Endothelial cell (in vitro differentiated cells): ENCODE measurements around the gene PCED1B. TPM values are rescaled to one million over a fixed set of nuclear protein-coding genes. Genes with fewer than 3 reads are reported as not detected.

ENCODE experiments used
- DNase-seq: peaks from one replicate; pipeline ENCODE4 v3.0.0; 2021; ENCODE audit warnings: low spot score
- H3K27ac Mint-ChIP-seq: one replicate; pipeline ENCODE4 v1.8.0; 2021; ENCODE audit warnings: mixed read lengths, inconsistent platforms; ENCODE audit not compliant: unreplicated experiment
- H3K27me3 Mint-ChIP-seq: one replicate; pipeline ENCODE4 v1.8.0; 2021; ENCODE audit warnings: mild to moderate bottlenecking, moderate library complexity, mixed read lengths, inconsistent platforms; ENCODE audit not compliant: unreplicated experiment
- H3K36me3 Mint-ChIP-seq: one replicate; pipeline ENCODE4 v1.8.0; 2021; ENCODE audit warnings: mild to moderate bottlenecking, low read depth, mixed read lengths, inconsistent platforms; ENCODE audit not compliant: unreplicated experiment
- H3K4me1 Mint-ChIP-seq: one replicate; pipeline ENCODE4 v1.8.0; 2021; ENCODE audit warnings: mild to moderate bottlenecking, mixed read lengths, inconsistent platforms; ENCODE audit not compliant: unreplicated experiment
- H3K4me3 Mint-ChIP-seq: one replicate; pipeline ENCODE4 v1.8.0; 2021; ENCODE audit warnings: mild to moderate bottlenecking, mixed read lengths, inconsistent platforms; ENCODE audit not compliant: unreplicated experiment
- H3K9me3 Mint-ChIP-seq: one replicate; pipeline ENCODE4 v1.8.0; 2021; ENCODE audit warnings: mixed read lengths, inconsistent platforms; ENCODE audit not compliant: unreplicated experiment
- CTCF ChIP-seq: fragments of 200-600 bp; sonication (generic); IDR thresholded peaks from one replicate; pipeline ENCODE4 v1.5.0; 2021; ENCODE audit warnings: antibody characterized with exemption; ENCODE audit not compliant: unreplicated experiment
- total RNA-seq: library from RNA; stranded (reverse); fragmentation: NEBNext Ultra II Directional; extraction: Animal tissue kit (Norgen Biotek cat#: 25700); gene quantifications from one replicate; pipeline ENCODE4 v1.2.1, GENCODE V29; 2021; ENCODE audit not compliant: unreplicated experiment

The PCED1B gene
- total RNA-seq, 1 donor from 2014 or later, result 9.7 TPM

GRCh38 chr12:47033789-47034555 lies 45.4 kb upstream of the PCED1B start:
- Mint-ChIP-seq H3K27ac (no peak overlapping the region), H3K9me3 (no peaks in the 10 kb centered on the region), H3K36me3 (no peaks in the 10 kb centered on the region), H3K4me3 (no peak overlapping the region), H3K27me3 (no peaks in the 10 kb centered on the region), H3K4me1 (no peaks in the 10 kb centered on the region)
- DNase-seq, result no peak
- no peak for TF ChIP-seq CTCF

- no peak for TF ChIP-seq CTCF
- H3K4me1 Mint-ChIP-seq, result no peaks in the 10 kb centered on the region
- no peaks in the 10 kb centered on the region for H3K36me3 Mint-ChIP-seq
- no peak overlapping the region for H3K4me3 Mint-ChIP-seq
- H3K9me3 Mint-ChIP-seq, result no peaks in the 10 kb centered on the region
- DNase-seq, result no peak
- H3K27ac Mint-ChIP-seq, result no peak overlapping the region
- H3K27me3 Mint-ChIP-seq, result no peaks in the 10 kb centered on the region
Measured at GRCh38 chr12:47034661-47035060, 44.8 kb upstream of the PCED1B start.

- Mint-ChIP-seq H3K27me3 (no peaks in the 10 kb centered on the region), H3K9me3 (no peaks in the 10 kb centered on the region), H3K36me3 (no peaks in the 10 kb centered on the region), H3K4me1 (no peaks in the 10 kb centered on the region), H3K4me3 (no peak overlapping the region), H3K27ac (no peak overlapping the region)
- TF ChIP-seq CTCF, result no peak
- DNase-seq, result no peak
Measured at GRCh38 chr12:47035484-47035883, 43.9 kb upstream of the PCED1B start.

- H3K36me3 Mint-ChIP-seq, result no peaks in the 10 kb centered on the region
- no peaks in the 10 kb centered on the region for H3K4me1 Mint-ChIP-seq
- H3K9me3 Mint-ChIP-seq, result no peaks in the 10 kb centered on the region
- H3K27ac Mint-ChIP-seq, result no peak overlapping the region
- DNase-seq, result no peak
- TF ChIP-seq CTCF, result no peak
- H3K27me3 Mint-ChIP-seq, result no peaks in the 10 kb centered on the region
- no peak overlapping the region for H3K4me3 Mint-ChIP-seq
Measured at GRCh38 chr12:47038270-47038748, 41.1 kb upstream of the PCED1B start.

- no peak for TF ChIP-seq CTCF
- H3K9me3 Mint-ChIP-seq, result no peaks in the 10 kb centered on the region
- no peak overlapping the region for H3K27ac Mint-ChIP-seq
- H3K4me1 Mint-ChIP-seq, result no peaks in the 10 kb centered on the region
- DNase-seq, result no peak
- H3K27me3 Mint-ChIP-seq, result no peaks in the 10 kb centered on the region
- no peak overlapping the region for H3K4me3 Mint-ChIP-seq
- H3K36me3 Mint-ChIP-seq, result no peaks in the 10 kb centered on the region
Measured at GRCh38 chr12:47039079-47039478, 40.3 kb upstream of the PCED1B start.
